ENCODE results near the gene LIMS1.
A peak's percentile ranks its signal among the peaks of the same experiment; 100 is the strongest.
"Not testable (repeated sequence)": the region's sequence is repeated elsewhere in the genome, so short reads cannot be mapped to it uniquely, and the experiment has no call there.

LIMS1 gene

GRCh38 chr2:108716971-108717370 is 182.7 kb downstream of the LIMS1 start:
- not testable (repeated sequence) for DNase-seq (ENCODE audit: low spot score); FAIRE-seq

DNA sequence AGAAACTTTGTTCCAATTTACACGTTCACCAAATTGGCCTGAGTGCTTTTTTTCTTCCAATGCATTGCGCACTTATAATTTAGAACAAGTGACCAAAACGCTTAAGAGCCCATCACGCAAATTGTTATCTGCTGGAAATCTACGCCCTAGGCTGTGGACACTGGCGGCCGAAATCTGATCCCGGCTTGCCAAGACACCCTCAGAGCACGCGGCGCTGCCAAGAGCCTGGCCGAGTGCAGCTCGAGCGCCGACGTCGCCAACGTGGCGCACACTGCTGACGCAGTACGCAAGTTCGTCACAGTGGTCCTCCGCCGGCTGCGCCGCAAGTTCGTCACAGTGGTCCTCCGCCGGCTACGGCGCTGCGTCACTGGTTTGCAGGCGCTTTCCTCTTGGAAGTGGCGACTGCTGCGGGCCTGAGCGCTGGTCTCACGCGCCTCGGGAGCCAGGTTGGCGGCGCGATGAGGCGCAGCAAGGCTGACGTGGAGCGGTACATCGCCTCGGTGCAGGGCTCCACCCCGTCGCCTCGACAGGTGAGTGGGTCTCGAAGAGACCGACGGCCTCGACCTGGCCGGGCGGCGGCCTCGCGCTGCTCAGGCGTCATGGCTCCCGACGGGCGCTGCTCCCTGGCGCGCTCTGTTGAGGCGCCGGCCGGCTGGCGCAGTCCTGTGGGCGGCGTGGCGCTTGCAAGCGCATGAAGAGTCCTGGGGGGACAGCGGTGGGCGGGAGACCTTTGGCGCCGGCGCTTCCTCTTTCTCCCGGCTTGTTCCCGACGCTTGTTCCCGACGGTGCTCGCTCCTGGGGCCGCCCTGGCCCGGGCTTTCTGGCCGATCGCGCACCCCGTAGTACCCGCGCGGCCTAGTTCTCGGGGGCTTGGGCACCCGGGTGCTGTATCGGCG is 185.1 kb downstream of the LIMS1 start, which contains the start of gene RANBP2:
Gene RANBP2 (plus strand): TSS at position 334 of the 896 bp plus-strand sequence. CDS start 125 bp downstream, at position 459.
- DNase-seq (ENCODE audit: low spot score) (peak; percentile 87), FAIRE-seq (no peak)

DNA sequence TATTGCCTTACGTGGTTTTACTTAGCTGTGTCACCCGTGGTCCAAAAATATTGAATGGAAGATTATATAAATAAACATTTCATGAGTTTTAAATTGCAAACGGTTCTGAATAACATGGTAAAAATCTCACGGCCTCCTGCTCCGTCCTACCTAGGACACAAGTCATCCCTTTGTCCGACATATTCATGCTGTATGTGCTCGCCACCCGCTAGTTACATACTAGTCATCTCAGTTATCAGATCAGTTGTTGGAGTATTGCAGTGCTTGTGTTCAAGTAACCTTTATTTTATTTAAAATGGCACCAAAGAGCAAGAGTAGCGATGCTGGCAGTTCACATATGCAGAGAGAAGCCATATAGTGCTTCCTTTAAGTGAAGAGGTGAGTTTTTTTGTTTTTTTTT is 191.8 kb downstream of the LIMS1 start:
- not testable (repeated sequence) for DNase-seq (ENCODE audit: low spot score); FAIRE-seq

DNA sequence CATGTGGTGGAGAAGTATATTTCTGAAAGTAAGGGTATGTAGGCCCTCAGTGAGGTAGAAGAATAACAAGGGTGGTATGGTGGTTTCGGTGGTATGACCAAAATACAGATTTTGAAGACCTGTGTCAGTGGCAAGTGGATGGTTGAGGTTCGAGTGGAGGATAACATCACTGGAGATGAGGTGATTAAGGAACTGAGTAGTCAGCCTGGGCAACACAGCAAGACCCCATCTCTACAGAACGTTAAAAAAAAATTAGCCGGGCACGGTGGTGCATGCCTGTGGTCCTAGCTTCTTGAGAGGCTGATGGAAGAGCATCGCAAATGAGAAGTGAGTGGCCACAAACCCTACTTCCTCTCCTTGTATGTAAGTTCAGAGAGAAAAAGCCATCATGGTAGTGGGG is 200.4 kb downstream of the LIMS1 start:
- not testable (repeated sequence) for DNase-seq (ENCODE audit: low spot score); FAIRE-seq
